Neural cell (in vitro differentiated cells): ENCODE results near the gene LRMDA. TPM values are rescaled to one million over a fixed set of nuclear protein-coding genes. Genes with fewer than 3 reads are reported as not detected.

Source experiments
- H2AFZ ChIP-seq: fragments of 200-600, 300-800 bp; sonication (generic), shearing (Covaris generic); 2 replicates; pipeline ENCODE4 v1.6.0; 2014; ENCODE audit warnings: low read depth, mild to moderate bottlenecking, antibody characterized with exemption, low read length, moderate library complexity
- H3F3A ChIP-seq: fragments of 200-600 bp; shearing (Covaris generic); 2 replicates; pipeline ENCODE4 v1.6.1; 2016; ENCODE audit warnings: mild to moderate bottlenecking, moderate library complexity, mixed read lengths, antibody characterized with exemption, low read length; ENCODE audit not compliant: insufficient read depth, poor library complexity, severe bottlenecking
- H3K27ac ChIP-seq: fragments of 200-600, 300-800 bp; sonication (generic), shearing (Covaris generic); 2 replicates; pipeline ENCODE4 v1.5.1; 2014; ENCODE audit warnings: mild to moderate bottlenecking, low read length, moderate library complexity
- H3K27me3 ChIP-seq: fragments of 300-800, 200-600 bp; sonication (generic), shearing (Covaris generic); 2 replicates; pipeline ENCODE4 v1.6.0; 2014; ENCODE audit warnings: mild to moderate bottlenecking, low read depth, low read length, moderate library complexity; ENCODE audit not compliant: insufficient read depth
- H3K36me3 ChIP-seq: fragments of 300-800, 200-600 bp; sonication (generic), shearing (Covaris generic); 2 replicates; pipeline ENCODE4 v1.5.1; 2014; ENCODE audit warnings: mild to moderate bottlenecking, antibody characterized with exemption, low read length, moderate library complexity; ENCODE audit not compliant: insufficient read depth
- H3K4me2 ChIP-seq: fragments of 300-800, 200-600 bp; sonication (generic), shearing (Covaris generic); 2 replicates; pipeline ENCODE4 v1.6.0; 2014; ENCODE audit warnings: mild to moderate bottlenecking, low read length
- H3K4me3 ChIP-seq: fragments of 300-800, 200-600 bp; sonication (generic), shearing (Covaris generic); 2 replicates; pipeline ENCODE4 v1.5.1; 2014; ENCODE audit warnings: mild to moderate bottlenecking, low read length, moderate library complexity
- H3K79me2 ChIP-seq: fragments of 200-600 bp; shearing (Covaris generic); replicated peaks from 2 replicates; pipeline ENCODE4 v1.6.0; 2014; ENCODE audit warnings: mild to moderate bottlenecking, low read length, moderate library complexity; ENCODE audit not compliant: insufficient read depth
- H3K9ac ChIP-seq: fragments of 300-800, 200-600 bp; sonication (generic), shearing (Covaris generic); 2 replicates; pipeline ENCODE4 v1.6.1; 2016; ENCODE audit warnings: mild to moderate bottlenecking, low read length, mixed read lengths
- H3K9me2 ChIP-seq: fragments of 200-600 bp; shearing (Covaris generic); 2 replicates; pipeline ENCODE4 v1.6.1; 2016; ENCODE audit warnings: mild to moderate bottlenecking, low read length, mixed read lengths; ENCODE audit not compliant: insufficient read depth
- H3K9me3 ChIP-seq: fragments of 200-600, 300-800 bp; sonication (generic), shearing (Covaris generic); 2 replicates; pipeline ENCODE4 v1.6.1; 2016; ENCODE audit warnings: mild to moderate bottlenecking, mixed run types, low read length, moderate library complexity, mixed read lengths
- H4K20me1 ChIP-seq: fragments of 200-600 bp; shearing (Covaris generic); 2 replicates; pipeline ENCODE4 v1.6.1; 2016; ENCODE audit warnings: mild to moderate bottlenecking, mixed run types; ENCODE audit not compliant: insufficient read depth
- EP300 ChIP-seq: fragments of 450-650 bp; conservative IDR thresholded peaks from 2 replicates; pipeline ENCODE4 v1.6.1; 2014; ENCODE audit warnings: antibody characterized with exemption, mild to moderate bottlenecking, moderate library complexity; ENCODE audit not compliant: poor library complexity, severe bottlenecking
- EZH2 ChIP-seq: fragments of 200-600, 300-800 bp; shearing (Covaris generic), sonication (generic); IDR thresholded peaks from 2 replicates; pipeline ENCODE4 v1.6.1; 2014; ENCODE audit warnings: antibody characterized with exemption, low read length, borderline replicate concordance, mild to moderate bottlenecking; ENCODE audit not compliant: insufficient read depth, poor library complexity, severe bottlenecking
- MXI1 ChIP-seq: fragments of 450-650 bp; conservative IDR thresholded peaks from 2 replicates; pipeline ENCODE4 v1.6.1; 2014; ENCODE audit warnings: antibody characterized with exemption, mild to moderate bottlenecking; ENCODE audit not compliant: poor library complexity, severe bottlenecking
- POLR2AphosphoS5 ChIP-seq: IDR thresholded peaks from 2 replicates; pipeline ENCODE4 v1.6.1; 2012
- RAD21 ChIP-seq: fragments of 450-650 bp; conservative IDR thresholded peaks from 2 replicates; pipeline ENCODE4 v1.6.1; 2014; ENCODE audit warnings: antibody characterized with exemption, mild to moderate bottlenecking, moderate library complexity
- REST ChIP-seq: IDR thresholded peaks from 2 replicates; pipeline ENCODE4 v1.6.1; 2012; ENCODE audit warnings: borderline replicate concordance
- SMC3 ChIP-seq: fragments of 450-650 bp; conservative IDR thresholded peaks from 2 replicates; pipeline ENCODE4 v1.6.1; 2014; ENCODE audit warnings: antibody characterized with exemption, mild to moderate bottlenecking, moderate library complexity; ENCODE audit not compliant: poor library complexity
- TAF1 ChIP-seq: IDR thresholded peaks from 2 replicates; pipeline ENCODE4 v1.6.1; 2012; ENCODE audit warnings: low read depth
- polyA plus RNA-seq: library from polyadenylated mRNA; depleted of rRNA; stranded (reverse); fragments of >200 nt; gene quantifications from 2 replicates; pipeline ENCODE4 v1.2.3, GENCODE V29; 2014
- TF ChIP-seq, protein P1 (sequence below): fragments of 450-650 bp; IDR thresholded peaks from 2 replicates; pipeline ENCODE4 v1.5.1; 2014; ENCODE audit warnings: antibody characterized with exemption, mild to moderate bottlenecking, moderate library complexity; ENCODE audit not compliant: poor library complexity, severe bottlenecking

The LRMDA gene
- polyA plus RNA-seq, 1 donor from 2014 or later: 5.6 TPM

GRCh38 chr10:75542084-75542483 lies 110.7 kb downstream of the LRMDA start:
- Histone ChIP-seq H3K36me3 (no peaks in the 10 kb centered on the region), H3K9ac (no peak overlapping the region), H3K4me2 (no peak overlapping the region), H3K4me3 (no peak overlapping the region), H3K9me3 (no peaks in the 10 kb centered on the region), H4K20me1 (no peaks in the 10 kb centered on the region), H3K27me3 (no peaks in the 10 kb centered on the region), H3K27ac (no peak overlapping the region), H3K9me2 (no peaks in the 10 kb centered on the region), H3K79me2 (no peaks in the 10 kb centered on the region), H2AFZ (no peak overlapping the region), H3F3A (peaks cover 3% of the 10 kb centered on the region)
- no peak for TF ChIP-seq REST
- TF ChIP-seq TAF1: no peak
- no peak for TF ChIP-seq EZH2

- Histone ChIP-seq H3K27me3 (no peaks in the 10 kb centered on the region), H3K36me3 (no peaks in the 10 kb centered on the region), H3F3A (peaks cover 3% of the 10 kb centered on the region), H3K79me2 (no peaks in the 10 kb centered on the region), H3K9ac (no peak overlapping the region), H4K20me1 (no peaks in the 10 kb centered on the region), H3K4me3 (no peak overlapping the region), H3K9me3 (no peaks in the 10 kb centered on the region), H3K4me2 (no peak overlapping the region), H2AFZ (no peak overlapping the region), H3K27ac (no peak overlapping the region), H3K9me2 (no peaks in the 10 kb centered on the region)
- TF ChIP-seq SMC3 (no peak), TAF1 (no peak), MXI1 (no peak), EP300 (no peak), RAD21 (no peak)
These were observed 111.5 kb downstream of the LRMDA start for GRCh38 chr10:75542906-75543305.

DNA sequence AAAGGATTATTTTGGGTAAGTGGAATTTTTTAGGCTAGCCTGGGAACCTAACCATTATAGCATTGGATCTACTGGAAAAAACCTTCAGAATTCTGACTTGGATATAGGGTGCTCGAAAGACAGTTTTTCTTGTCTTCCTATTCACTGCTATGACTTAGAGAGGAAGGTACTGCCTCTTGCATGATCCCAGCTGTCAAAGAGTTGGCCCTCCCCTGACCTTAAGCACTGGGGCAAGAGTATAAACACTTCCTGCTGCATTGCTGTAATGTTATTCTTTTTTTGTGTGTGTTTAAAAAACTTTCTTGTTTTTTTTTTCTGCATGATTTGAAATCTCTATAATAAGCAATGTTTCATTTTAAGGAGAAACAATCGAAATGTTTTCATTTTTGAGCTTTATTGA lies 113.0 kb downstream of the LRMDA start:
- H3K9me2 ChIP-seq: no peaks in the 10 kb centered on the region
- H3K79me2 ChIP-seq: no peaks in the 10 kb centered on the region
- no peaks in the 10 kb centered on the region for H3K9me3 ChIP-seq
- H2AFZ ChIP-seq: no peak overlapping the region
- H3F3A ChIP-seq: peaks cover 3% of the 10 kb centered on the region
- no peak overlapping the region for H3K27ac ChIP-seq
- no peaks in the 10 kb centered on the region for H4K20me1 ChIP-seq
- no peak overlapping the region for H3K4me3 ChIP-seq
- no peak overlapping the region for H3K9ac ChIP-seq
- H3K36me3 ChIP-seq: no peaks in the 10 kb centered on the region
- H3K4me2 ChIP-seq: no peak overlapping the region
- no peak for TF ChIP-seq MXI1
- TF ChIP-seq, protein P1, sequence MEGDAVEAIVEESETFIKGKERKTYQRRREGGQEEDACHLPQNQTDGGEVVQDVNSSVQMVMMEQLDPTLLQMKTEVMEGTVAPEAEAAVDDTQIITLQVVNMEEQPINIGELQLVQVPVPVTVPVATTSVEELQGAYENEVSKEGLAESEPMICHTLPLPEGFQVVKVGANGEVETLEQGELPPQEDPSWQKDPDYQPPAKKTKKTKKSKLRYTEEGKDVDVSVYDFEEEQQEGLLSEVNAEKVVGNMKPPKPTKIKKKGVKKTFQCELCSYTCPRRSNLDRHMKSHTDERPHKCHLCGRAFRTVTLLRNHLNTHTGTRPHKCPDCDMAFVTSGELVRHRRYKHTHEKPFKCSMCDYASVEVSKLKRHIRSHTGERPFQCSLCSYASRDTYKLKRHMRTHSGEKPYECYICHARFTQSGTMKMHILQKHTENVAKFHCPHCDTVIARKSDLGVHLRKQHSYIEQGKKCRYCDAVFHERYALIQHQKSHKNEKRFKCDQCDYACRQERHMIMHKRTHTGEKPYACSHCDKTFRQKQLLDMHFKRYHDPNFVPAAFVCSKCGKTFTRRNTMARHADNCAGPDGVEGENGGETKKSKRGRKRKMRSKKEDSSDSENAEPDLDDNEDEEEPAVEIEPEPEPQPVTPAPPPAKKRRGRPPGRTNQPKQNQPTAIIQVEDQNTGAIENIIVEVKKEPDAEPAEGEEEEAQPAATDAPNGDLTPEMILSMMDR: no peak
- TF ChIP-seq RAD21: no peak
- no peak for TF ChIP-seq EP300
- no peak for TF ChIP-seq POLR2AphosphoS5
- TF ChIP-seq EZH2: no peak
- TF ChIP-seq TAF1: no peak
- no peaks in the 10 kb centered on the region for H3K27me3 ChIP-seq
